ENCODE results near the gene MICB.

The MICB gene

DNA sequence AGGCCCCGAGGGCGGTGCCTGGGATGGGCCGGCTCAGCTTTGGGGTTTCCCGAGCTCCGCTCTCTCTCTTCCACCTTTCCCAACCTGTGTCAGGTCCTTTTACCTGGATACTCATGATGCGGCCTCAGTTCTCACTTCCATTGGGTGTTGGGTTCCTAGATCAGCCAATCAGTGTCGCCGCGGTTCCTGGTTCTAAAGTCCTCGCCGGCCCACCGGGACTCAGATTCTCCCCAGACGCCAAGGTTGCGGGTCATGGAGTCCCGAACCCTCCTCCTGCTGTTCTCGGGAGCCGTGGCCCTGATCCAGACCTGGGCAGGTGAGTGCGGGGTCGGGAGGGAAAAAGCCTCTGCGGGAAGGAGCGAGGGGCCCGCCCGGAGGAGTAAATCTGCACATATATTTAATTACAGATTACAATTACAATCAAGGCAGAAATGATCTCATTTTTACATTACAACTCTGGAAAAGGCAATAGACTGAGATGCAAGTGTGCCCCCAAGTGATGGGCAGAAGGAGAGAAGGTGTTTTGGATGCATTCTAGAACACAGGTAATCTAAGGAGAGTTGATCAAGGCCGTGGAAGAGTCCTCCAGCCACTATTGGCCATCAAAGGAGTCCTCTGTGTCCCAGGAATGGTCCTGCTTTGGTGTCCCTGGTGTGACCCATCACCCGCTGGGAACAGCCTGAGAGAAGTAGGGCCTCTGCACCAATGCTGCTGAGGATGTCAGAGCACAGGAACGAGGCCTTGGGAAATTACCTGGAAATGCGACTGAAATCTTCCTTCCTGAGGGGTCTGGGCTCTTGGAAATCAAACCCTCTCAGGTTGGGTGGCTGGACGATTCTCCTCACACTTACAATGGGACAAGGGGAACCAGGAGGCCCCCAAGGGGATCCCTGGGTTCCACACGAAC, 34.7 kb upstream of the MICB start:
- TF ChIP-seq, protein P1, sequence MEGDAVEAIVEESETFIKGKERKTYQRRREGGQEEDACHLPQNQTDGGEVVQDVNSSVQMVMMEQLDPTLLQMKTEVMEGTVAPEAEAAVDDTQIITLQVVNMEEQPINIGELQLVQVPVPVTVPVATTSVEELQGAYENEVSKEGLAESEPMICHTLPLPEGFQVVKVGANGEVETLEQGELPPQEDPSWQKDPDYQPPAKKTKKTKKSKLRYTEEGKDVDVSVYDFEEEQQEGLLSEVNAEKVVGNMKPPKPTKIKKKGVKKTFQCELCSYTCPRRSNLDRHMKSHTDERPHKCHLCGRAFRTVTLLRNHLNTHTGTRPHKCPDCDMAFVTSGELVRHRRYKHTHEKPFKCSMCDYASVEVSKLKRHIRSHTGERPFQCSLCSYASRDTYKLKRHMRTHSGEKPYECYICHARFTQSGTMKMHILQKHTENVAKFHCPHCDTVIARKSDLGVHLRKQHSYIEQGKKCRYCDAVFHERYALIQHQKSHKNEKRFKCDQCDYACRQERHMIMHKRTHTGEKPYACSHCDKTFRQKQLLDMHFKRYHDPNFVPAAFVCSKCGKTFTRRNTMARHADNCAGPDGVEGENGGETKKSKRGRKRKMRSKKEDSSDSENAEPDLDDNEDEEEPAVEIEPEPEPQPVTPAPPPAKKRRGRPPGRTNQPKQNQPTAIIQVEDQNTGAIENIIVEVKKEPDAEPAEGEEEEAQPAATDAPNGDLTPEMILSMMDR (IDR thresholded peaks at IDR 0.05; ENCODE audit: borderline replicate concordance, insufficient read depth, low read depth, low read length), result no peak
- peak overlapping the region; percentile 65 for H3K4me3 ChIP-seq (ENCODE audit: low read depth, low read length)

DNA sequence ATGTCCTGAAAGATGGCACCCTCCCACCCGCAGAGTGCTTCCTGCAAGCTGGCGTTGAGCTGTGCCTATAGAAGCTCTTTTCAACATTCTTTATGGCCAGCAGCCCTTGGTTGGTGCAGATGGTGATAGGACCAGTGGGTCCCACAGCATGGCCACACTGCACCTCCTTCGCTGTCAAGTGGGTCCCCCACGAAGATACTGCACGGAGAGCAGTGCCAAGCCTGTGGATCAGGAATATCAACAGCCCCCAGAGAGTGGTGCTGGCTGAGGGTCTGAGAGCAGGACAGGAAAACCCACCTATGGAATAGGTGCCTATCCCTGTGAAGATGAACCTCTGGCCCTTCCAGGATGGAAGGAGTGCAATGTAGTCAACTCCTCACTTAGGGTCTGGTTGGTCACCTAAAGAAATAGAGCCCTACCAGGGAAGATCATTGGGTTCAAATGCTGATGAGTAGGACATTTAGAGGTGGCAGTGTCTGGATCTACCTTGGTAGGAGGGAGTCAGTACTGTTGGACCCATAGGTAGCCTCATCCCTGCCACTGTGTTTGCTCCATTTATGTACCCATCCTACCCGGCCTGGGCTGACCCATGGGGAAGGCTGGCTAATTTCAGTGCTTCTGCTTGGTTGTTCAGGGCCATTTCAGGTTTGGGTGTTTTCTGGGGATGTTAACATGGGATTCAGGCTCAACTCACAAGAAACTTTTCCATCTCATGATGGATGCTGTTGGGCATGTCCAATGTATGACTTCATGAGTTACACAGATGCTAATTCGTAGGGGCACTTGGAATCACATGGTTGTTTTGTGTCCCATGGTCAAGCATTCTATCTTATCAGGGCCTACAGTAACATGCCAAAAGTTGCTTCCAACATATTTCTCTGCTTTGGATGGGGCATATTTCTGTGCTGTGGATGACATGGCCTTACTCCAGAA, 33.4 kb upstream of the MICB start:
- TF ChIP-seq, protein P1 (IDR thresholded peaks at IDR 0.05; ENCODE audit: borderline replicate concordance, insufficient read depth, low read depth, low read length), result no peak
- peak overlapping the region; percentile 65 for H3K4me3 ChIP-seq (ENCODE audit: low read depth, low read length)

DNA sequence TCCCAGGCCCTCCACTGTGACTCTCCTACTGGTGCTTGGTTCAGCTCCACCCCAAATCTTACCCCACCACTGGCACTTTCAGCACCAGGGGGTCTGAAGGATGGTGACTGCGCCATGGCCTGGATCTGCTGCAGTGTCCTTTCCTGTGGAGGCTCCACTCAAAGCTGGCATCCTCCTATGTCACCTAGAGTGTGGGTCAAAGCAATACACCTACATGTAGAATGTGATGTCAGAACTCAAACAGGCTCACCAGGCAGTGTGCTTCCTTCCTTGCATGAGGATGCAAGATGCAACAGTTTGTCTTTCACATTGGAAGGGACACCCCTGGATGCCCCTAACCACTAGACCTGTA, 32.8 kb upstream of the MICB start:
- H3K4me3 ChIP-seq (ENCODE audit: low read depth, low read length), result peak overlapping the region; percentile 65
- TF ChIP-seq, protein P1 (IDR thresholded peaks at IDR 0.05; ENCODE audit: borderline replicate concordance, insufficient read depth, low read depth, low read length), result no peak

DNA sequence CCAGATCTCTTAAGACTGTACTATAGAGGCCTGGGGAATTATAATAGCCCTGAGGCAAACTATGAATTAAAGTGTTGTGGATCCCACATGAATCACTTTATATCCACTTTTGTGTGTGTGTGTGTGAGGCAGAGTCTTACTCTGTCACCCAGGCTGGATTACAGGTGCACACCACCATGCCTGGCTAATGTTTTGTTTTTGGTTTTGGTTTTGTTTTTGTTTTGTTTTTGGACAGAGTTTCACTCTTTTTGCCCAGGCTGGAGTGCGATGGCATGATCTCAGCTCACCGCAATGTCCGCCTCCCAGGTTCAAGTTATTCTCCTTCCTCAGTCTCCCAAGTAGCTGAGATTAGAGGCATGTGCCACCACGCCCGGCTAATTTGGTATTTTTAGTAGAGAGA, 32.2 kb upstream of the MICB start:
- H3K4me3 ChIP-seq (ENCODE audit: low read depth, low read length), result no peak overlapping the region
- TF ChIP-seq, protein P1 (IDR thresholded peaks at IDR 0.05; ENCODE audit: borderline replicate concordance, insufficient read depth, low read depth, low read length), result no peak

DNA sequence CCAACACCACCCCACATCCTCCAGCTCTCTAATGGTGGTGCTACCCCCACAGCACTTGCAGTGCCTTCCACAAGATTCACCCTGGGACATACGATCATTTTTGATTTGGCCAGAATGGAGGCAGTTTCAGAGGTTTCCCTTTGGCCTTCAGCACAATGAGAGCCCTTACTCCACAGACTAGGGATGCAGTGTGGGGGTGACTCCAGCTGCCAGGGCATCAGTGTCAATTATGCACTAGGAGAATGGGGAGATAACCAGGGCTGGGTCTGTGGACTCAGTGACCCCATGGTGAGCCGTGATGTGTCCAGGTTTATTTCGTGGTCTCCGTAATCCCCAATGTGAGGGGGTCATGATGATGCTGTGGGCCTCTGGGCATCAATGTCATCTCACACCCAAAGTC, 31.5 kb upstream of the MICB start:
- TF ChIP-seq, protein P1 (IDR thresholded peaks at IDR 0.05; ENCODE audit: borderline replicate concordance, insufficient read depth, low read depth, low read length), result no peak

GRCh38 chr6:31467151-31467550, 30.8 kb upstream of the MICB start:
- TF ChIP-seq, protein P1 (IDR thresholded peaks at IDR 0.05; ENCODE audit: borderline replicate concordance, insufficient read depth, low read depth, low read length), result no peak
- H3K4me3 ChIP-seq (ENCODE audit: low read depth, low read length), result no peak overlapping the region

More for the DNA sequence above, 31.5 kb upstream of the MICB start:
- no peak overlapping the region for H3K4me3 ChIP-seq (ENCODE audit: low read depth, low read length)

Data from GM12875 (cell line).